Adrenal gland (tissue), 12 donors: Measurements from ENCODE around the gene SCARB1. TPM values are rescaled to one million over a fixed set of nuclear protein-coding genes. Genes with fewer than 3 reads are reported as not detected.

Experiments used
- DNase-seq, 7 donors: peaks; one replicate each; pipeline ENCODE4 v3.0.0-alpha.2; 2019 to 2020
- H3K27ac ChIP-seq, 5 donors: fragments of 200-600 bp; sonication (generic) in 4 of 5; 1 replicate in 3 of 5; 2 replicates in 2 of 5; pipeline versions ENCODE4 v1.5.1 to v1.8.0; 2016 to 2020; ENCODE audit warnings: mild to moderate bottlenecking in 1 of 5
- H3K27me3 ChIP-seq: fragments of 200-600 bp; 2 replicates; pipeline ENCODE4 v1.8.0; 2021
- H3K36me3 ChIP-seq, 2 donors: fragments of 200-600 bp; replicated peaks in 1 of 2; 1 replicate in 1 of 2; 2 replicates in 1 of 2; pipeline versions ENCODE4 v1.5.1 to v1.8.0; 2018 to 2022
- H3K4me1 ChIP-seq, 2 donors: fragments of 200-600 bp; replicated peaks in 1 of 2; 1 replicate in 1 of 2; 2 replicates in 1 of 2; pipeline versions ENCODE4 v1.5.1 to v1.8.0; 2018 to 2021
- H3K4me3 ChIP-seq, 4 donors: fragments of 200-600 bp; sonication (generic) in 3 of 4; one replicate each; pipeline ENCODE4 v1.5.1; 2016 to 2018
- H3K9me3 ChIP-seq, 3 donors: fragments of 200-600 bp; sonication (generic) in 1 of 3; replicated peaks in 1 of 3; 1 replicate in 2 of 3; 2 replicates in 1 of 3; pipeline versions ENCODE4 v1.5.1 to v1.8.0; 2016 to 2021
- POLR2A ChIP-seq, 2 donors: fragments of 450-650 bp; IDR thresholded peaks; one replicate each; pipeline ENCODE4 v1.6.1; 2017; ENCODE audit warnings: antibody characterized with exemption in 2 of 2, mild to moderate bottlenecking in 2 of 2, moderate library complexity in 1 of 2
- WGBS, 4 donors: extraction: QIAGEN DNeasy Blood & Tissue Kit in 2 of 4; methylation state at CpG; one replicate each; pipeline versions ENCODE4 v1.1.5 to v1.1.7; 2013 to 2017; 5-methylcytosine and 5-hydroxymethylcytosine counted together
- intact Hi-C, 2 donors: fragments of 100-400 bp; cut with DNase I; formaldehyde crosslinking; loops; one replicate each; pipeline versions ENCODE4 v1.14.1 to v1.15.0; 2022 to 2023
- polyA plus RNA-seq, 3 donors: library from polyadenylated mRNA; stranded (reverse); fragments of 200-250 nt in 2 of 3; fragments of 350-450 nt in 1 of 3; fragmentation: Illumina TruSeq in 1 of 3; extraction: RNeasy Lipid Tissue Mini Kit (QIAGEN cat#74804) in 1 of 3; gene quantifications; one replicate each; pipeline ENCODE4 v1.2.3, GENCODE V29; 2013 to 2014
- total RNA-seq, 9 donors: library from RNA; depleted of rRNA in 4 of 9; stranded (reverse); fragments of >200 nt in 4 of 9; fragments of 120-200 nt in 1 of 9; fragmentation: NEBNext Ultra II Directional in 1 of 9; extraction: Animal tissue kit (Norgen Biotek cat#: 25700) in 1 of 9; gene quantifications; one replicate each; pipeline versions ENCODE4 v1.1.0 to v1.2.4, GENCODE V29; 2013 to 2023
- TF ChIP-seq, protein P1 (sequence below), 6 experiments: fragments of 450-650 bp in 4 of 6; fragments of 200-600 bp in 2 of 6; sonication (generic) in 1 of 6; IDR thresholded peaks; 1 replicate in 5 of 6; 2 replicates in 1 of 6; pipeline versions ENCODE4 v1.5.1 to v1.8.0; 2016 to 2021; ENCODE audit warnings: antibody characterized with exemption in 6 of 6, mild to moderate bottlenecking in 2 of 6, moderate library complexity in 1 of 6
- donor health status: healthy with polysubstance abuse.
- donor health status: Bipolar disorder and iron deficiency.
- donor health status: DM: yes; HTN: yes; CAD: no.
- donor health status: DM: no; HTN: no; CAD: no.
- donor health status: DM: no; HTN: no; CAD: no.
- donor health status: DM: yes; HTN: yes; CAD: no.

SCARB1 gene
- total and polyA plus RNA-seq, 12 donors: 213 to 8,580 (median 1,325) TPM

DNA sequence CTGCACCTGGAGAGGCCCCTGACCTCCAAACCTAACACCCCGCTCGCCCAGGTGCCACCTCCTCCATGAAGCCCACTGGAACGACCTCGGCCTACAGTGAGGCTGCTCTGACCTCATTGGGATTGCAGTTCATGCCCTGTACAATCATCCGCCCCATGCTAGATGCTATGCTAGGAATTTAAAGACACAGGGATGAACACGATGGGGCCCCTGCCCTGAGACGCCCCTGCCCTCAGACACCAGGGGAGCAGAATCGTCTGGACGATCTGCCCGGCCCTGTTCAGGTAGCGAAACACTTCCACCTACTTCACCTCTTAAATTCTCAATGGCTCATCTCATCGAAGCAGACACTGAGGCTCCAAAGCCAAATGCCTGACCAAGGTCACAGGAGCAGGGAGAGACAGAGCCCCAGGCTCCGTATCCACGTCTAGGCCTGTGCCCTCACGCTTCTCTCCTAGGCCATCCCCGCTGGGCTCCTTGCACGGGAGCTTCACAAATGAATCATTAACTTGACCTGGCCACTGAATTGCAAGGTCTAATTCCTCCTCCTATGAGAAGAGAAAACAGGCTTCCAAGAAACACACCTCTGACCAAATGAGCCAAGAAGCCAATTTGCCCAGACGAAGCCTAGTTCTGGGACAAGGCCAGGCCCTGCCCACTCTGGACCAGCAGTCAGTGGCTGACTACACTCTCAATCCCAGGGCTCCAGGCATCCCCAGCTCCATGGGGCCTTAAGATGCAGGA, 35.2 kb downstream of the SCARB1 start:
- no peaks in the 10 kb centered on the region for H3K9me3 ChIP-seq
- no peaks in the 10 kb centered on the region for H3K27me3 ChIP-seq
- no peak overlapping the region for H3K4me3 ChIP-seq
- intact Hi-C loops: no loop called here
- WGBS, 4 donors: 47 to 63% (median 54%) methylated on average over 17 to 18 of the region's 18 CpGs
- DNase-seq: peak; percentile 68 to 87 (median 81)
- peaks cover 0 to 8% of the 10 kb centered on the region in 2 donors for H3K36me3 ChIP-seq
- H3K4me1 ChIP-seq: peaks cover 24 to 68% of the 10 kb centered on the region in 2 donors
- peak in 1 of 2 donors; percentile 45 for TF ChIP-seq POLR2A (IDR thresholded peaks at IDR 0.05)
- TF ChIP-seq, protein P1, sequence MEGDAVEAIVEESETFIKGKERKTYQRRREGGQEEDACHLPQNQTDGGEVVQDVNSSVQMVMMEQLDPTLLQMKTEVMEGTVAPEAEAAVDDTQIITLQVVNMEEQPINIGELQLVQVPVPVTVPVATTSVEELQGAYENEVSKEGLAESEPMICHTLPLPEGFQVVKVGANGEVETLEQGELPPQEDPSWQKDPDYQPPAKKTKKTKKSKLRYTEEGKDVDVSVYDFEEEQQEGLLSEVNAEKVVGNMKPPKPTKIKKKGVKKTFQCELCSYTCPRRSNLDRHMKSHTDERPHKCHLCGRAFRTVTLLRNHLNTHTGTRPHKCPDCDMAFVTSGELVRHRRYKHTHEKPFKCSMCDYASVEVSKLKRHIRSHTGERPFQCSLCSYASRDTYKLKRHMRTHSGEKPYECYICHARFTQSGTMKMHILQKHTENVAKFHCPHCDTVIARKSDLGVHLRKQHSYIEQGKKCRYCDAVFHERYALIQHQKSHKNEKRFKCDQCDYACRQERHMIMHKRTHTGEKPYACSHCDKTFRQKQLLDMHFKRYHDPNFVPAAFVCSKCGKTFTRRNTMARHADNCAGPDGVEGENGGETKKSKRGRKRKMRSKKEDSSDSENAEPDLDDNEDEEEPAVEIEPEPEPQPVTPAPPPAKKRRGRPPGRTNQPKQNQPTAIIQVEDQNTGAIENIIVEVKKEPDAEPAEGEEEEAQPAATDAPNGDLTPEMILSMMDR (IDR thresholded peaks at IDR 0.05): no peak
- peak overlapping the region; percentile 55 to 92 (median 90) for H3K27ac ChIP-seq

GRCh38 chr12:124827588-124828184, 36.0 kb downstream of the SCARB1 start:
- intact Hi-C loops: no loop called here
- Histone ChIP-seq H3K4me1 (peaks cover 17 to 61% of the 10 kb centered on the region in 2 donors), H3K27ac (peak overlapping the region; percentile 55 to 92 (median 90)), H3K27me3 (no peaks in the 10 kb centered on the region), H3K36me3 (peaks cover 0 to 8% of the 10 kb centered on the region in 2 donors), H3K4me3 (no peak overlapping the region), H3K9me3 (no peaks in the 10 kb centered on the region)
- TF ChIP-seq, protein P1 (IDR thresholded peaks at IDR 0.05): no peak
- no peak for TF ChIP-seq POLR2A (IDR thresholded peaks at IDR 0.05)
- WGBS, 4 donors: 51 to 61% (median 57%) methylated on average over 15 of the region's 15 CpGs
- no peak for DNase-seq

DNA sequence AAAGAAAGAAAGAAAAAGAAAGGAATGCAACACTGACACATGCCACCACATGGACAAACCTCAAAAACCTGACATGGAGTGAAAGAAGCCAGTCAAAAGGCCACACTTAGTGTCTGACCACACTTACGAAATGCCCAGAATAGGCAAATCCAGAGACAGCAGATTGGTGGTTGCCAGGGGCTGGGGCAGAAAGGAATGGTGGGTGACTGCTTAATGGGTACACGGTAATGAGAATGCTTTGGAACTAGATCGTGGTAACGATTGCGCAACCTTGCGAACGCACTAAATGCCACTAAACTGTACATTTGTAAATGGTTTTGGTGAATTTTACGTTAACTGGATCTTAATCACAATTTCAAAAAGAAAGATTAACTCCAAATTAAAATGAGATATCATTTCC, 39.5 kb downstream of the SCARB1 start:
- Histone ChIP-seq H3K4me3 (no peak overlapping the region), H3K27ac (peak overlapping the region in 3 of 5 donors; percentile 46 to 92 (median 48)), H3K9me3 (no peaks in the 10 kb centered on the region), H3K27me3 (no peaks in the 10 kb centered on the region), H3K36me3 (no peaks in the 10 kb centered on the region), H3K4me1 (peaks cover 41 to 65% of the 10 kb centered on the region in 2 donors)
- intact Hi-C loops: no loop called here
- 63 to 76% (median 69%) methylated on average over 8 of the region's 8 CpGs for WGBS, 4 donors
- no peak for DNase-seq
- TF ChIP-seq, protein P1 (IDR thresholded peaks at IDR 0.05): no peak
- no peak for TF ChIP-seq POLR2A (IDR thresholded peaks at IDR 0.05)

- Histone ChIP-seq H3K4me3 (no peak overlapping the region), H3K27ac (peak overlapping the region in 3 of 5 donors; percentile 41 to 92 (median 83)), H3K9me3 (no peaks in the 10 kb centered on the region), H3K36me3 (no peaks in the 10 kb centered on the region), H3K4me1 (peaks cover 42 to 57% of the 10 kb centered on the region in 2 donors), H3K27me3 (no peaks in the 10 kb centered on the region)
- intact Hi-C loops: no loop called here
- WGBS, 4 donors: 80 to 87% (median 83%) methylated on average over 16 of the region's 16 CpGs
- TF ChIP-seq, protein P1 (IDR thresholded peaks at IDR 0.05): no peak
- TF ChIP-seq POLR2A (IDR thresholded peaks at IDR 0.05): no peak
- no peak for DNase-seq
Observed at GRCh38 chr12:124823272-124823970, 40.2 kb downstream of the SCARB1 start.
